K562 (cell line): ENCODE data around the gene PRKAR2B. TPM values are rescaled to one million over a fixed set of nuclear protein-coding genes. Genes with fewer than 3 reads are reported as not detected.

Experiments used
- ARID3B ChIP-seq: fragments of 250-450 bp; sonication (Bioruptor Pico); IDR thresholded peaks from 2 replicates; pipeline ENCODE4 v1.4.0; 2020; ENCODE audit warnings: borderline replicate concordance
- CBX3 ChIP-seq, 2 experiments: IDR thresholded peaks; 1 replicate in 1 of 2; 2 replicates in 1 of 2; pipeline ENCODE4 v1.6.1; 2012; ENCODE audit warnings: inconsistent platforms in 2 of 2, low read length in 2 of 2, borderline replicate concordance in 1 of 2, control low read depth in 1 of 2
- CTBP1 ChIP-seq: fragments of 450-650 bp; IDR thresholded peaks from 2 replicates; pipeline ENCODE4 v1.6.1; 2016; ENCODE audit warnings: borderline replicate concordance
- ELF4 ChIP-seq: fragments of 450-650 bp; formaldehyde crosslinking; IDR thresholded peaks from 2 replicates; pipeline ENCODE4 v1.4.0; 2022; ENCODE audit warnings: missing genetic modification characterization
- FOXM1 ChIP-seq, 2 experiments: fragments of 450-650 bp in 1 of 2; sonication (generic) in 1 of 2; formaldehyde crosslinking in 1 of 2; IDR thresholded peaks; 2 replicates each; pipeline versions ENCODE4 v1.6.1 to v1.9.0; 2017 to 2022; ENCODE audit warnings: low read depth in 2 of 2, mild to moderate bottlenecking in 2 of 2, missing genetic modification reagents in 1 of 2, moderate library complexity in 1 of 2
- FOXP1 ChIP-seq: sonication (generic); formaldehyde crosslinking; IDR thresholded peaks from 2 replicates; pipeline ENCODE4 v1.8.0; 2022; ENCODE audit warnings: mild to moderate bottlenecking, missing genetic modification reagents
- HDAC3 ChIP-seq: fragments of 450-650 bp; IDR thresholded peaks from 2 replicates; pipeline ENCODE4 v1.6.1; 2018; ENCODE audit warnings: borderline replicate concordance, mild to moderate bottlenecking, moderate library complexity; ENCODE audit not compliant: partially characterized antibody
- HLTF ChIP-seq: fragments of 450-650 bp; IDR thresholded peaks from 2 replicates; pipeline ENCODE4 v1.6.1; 2016
- HOXB6 ChIP-seq: fragments of 250-450 bp; sonication (Bioruptor Pico); IDR thresholded peaks from 2 replicates; pipeline ENCODE4 v1.5.1; 2022; ENCODE audit warnings: mild to moderate bottlenecking, borderline replicate concordance
- KLF13 ChIP-seq: fragments of 450-650 bp; IDR thresholded peaks from 2 replicates; pipeline ENCODE4 v1.6.1; 2016; ENCODE audit warnings: missing genetic modification characterization, low read depth, mild to moderate bottlenecking, missing compliant biosample characterization, moderate library complexity, borderline replicate concordance
- LCOR ChIP-seq: sonication (generic); formaldehyde crosslinking; IDR thresholded peaks from 2 replicates; pipeline ENCODE4 v1.8.0; 2022; ENCODE audit warnings: mild to moderate bottlenecking, missing genetic modification reagents
- MXD1 ChIP-seq: fragments of 250-450 bp; sonication (Bioruptor Pico); IDR thresholded peaks from 2 replicates; pipeline ENCODE4 v1.8.0; 2021; ENCODE audit warnings: borderline replicate concordance, mild to moderate bottlenecking, moderate library complexity; ENCODE audit not compliant: poor library complexity, severe bottlenecking
- RUNX1 ChIP-seq: sonication (generic); IDR thresholded peaks from 2 replicates; pipeline ENCODE4 v1.6.1; 2016; ENCODE audit warnings: antibody characterized with exemption, low read depth
- SMARCA4 ChIP-seq: fragments of 450-650 bp; IDR thresholded peaks from 2 replicates; pipeline ENCODE4 v1.6.1; 2016
- SRSF9 ChIP-seq: fragments of 200-400 bp; formaldehyde crosslinking; IDR thresholded peaks from 2 replicates; pipeline ENCODE4 v1.6.1; 2017; ENCODE audit warnings: low read depth, low read length, borderline replicate concordance
- ZBTB7A ChIP-seq: IDR thresholded peaks from 2 replicates; pipeline ENCODE4 v1.6.1; 2011; ENCODE audit warnings: low read depth, mild to moderate bottlenecking, low read length, moderate library complexity, borderline replicate concordance; ENCODE audit not compliant: control insufficient read depth
- ZHX1 ChIP-seq: fragments of 150-350 bp; conservative IDR thresholded peaks from 2 replicates; pipeline ENCODE4 v1.6.1; 2014; ENCODE audit warnings: low read length
- ZNF184 ChIP-seq: sonication (generic); formaldehyde crosslinking; IDR thresholded peaks from 2 replicates; pipeline ENCODE4 v1.5.0; 2020; ENCODE audit warnings: missing genetic modification reagents
- ZNF217 ChIP-seq: sonication (generic); formaldehyde crosslinking; IDR thresholded peaks from 2 replicates; pipeline ENCODE4 v1.8.0; 2022; ENCODE audit warnings: mild to moderate bottlenecking, missing genetic modification reagents
- ZNF311 ChIP-seq: fragments of 250-450 bp; sonication (Bioruptor Pico); IDR thresholded peaks from 2 replicates; pipeline ENCODE4 v1.4.0; 2020; ENCODE audit warnings: mild to moderate bottlenecking, moderate library complexity
- ZNF316 ChIP-seq: fragments of 450-650 bp; IDR thresholded peaks from 2 replicates; pipeline ENCODE4 v1.6.1; 2016
- ZNF511 ChIP-seq: sonication (generic); formaldehyde crosslinking; IDR thresholded peaks from 2 replicates; pipeline ENCODE4 v1.8.0; 2022; ENCODE audit warnings: mild to moderate bottlenecking, missing genetic modification reagents
- polyA plus RNA-seq, 8 experiments: library from polyadenylated mRNA; depleted of rRNA in 4 of 8; stranded (reverse) in 5 of 8; unstranded in 3 of 8; fragments of >200 nt; fragmentation: Nextera tagmentation in 2 of 8; fragmentation: Illumina TruSeq in 1 of 8; extraction: Ambion mirVana in 2 of 8; extraction: Trizol in 1 of 8; gene quantifications; 2 replicates each; pipeline versions ENCODE4 v1.2.1 to v1.2.3, GENCODE V29; 2011 to 2014; ENCODE audit warnings: inconsistent platforms in 1 of 8, missing spikeins in 1 of 8
- total RNA-seq, 7 experiments: library from RNA; depleted of rRNA in 6 of 7; stranded (reverse); fragments of >200 nt in 6 of 7; fragmentation: Illumina TruSeq in 2 of 7; extraction: Trizol in 2 of 7; gene quantifications; 2 replicates each; pipeline versions ENCODE4 v1.2.1 to v1.2.3, GENCODE V29; 2011 to 2021; ENCODE audit warnings: low replicate concordance in 1 of 7

Gene PRKAR2B
- total and polyA plus RNA-seq, 9 of the 15 experiments (the other 6 are each of a cell fraction or from before 2014, with no cell fraction given), result 59.0 to 173 (median 129) TPM

GRCh38 chr7:107109955-107110354 is 65.5 kb downstream of the PRKAR2B start (continued):
- no peak for TF ChIP-seq ZHX1
- no peak for TF ChIP-seq ZNF217 (CRISPR knock-in tag)
- TF ChIP-seq ZNF511 (CRISPR knock-in tag), result peak; percentile 89; the same call in 1 of the 2 replicates
- TF ChIP-seq RUNX1, result no peak
- TF ChIP-seq ZNF184 (CRISPR knock-in tag), result no peak
- peak; percentile 63 for TF ChIP-seq SMARCA4
- no peak for TF ChIP-seq SRSF9
- peak; percentile 64 for TF ChIP-seq ZNF316
- peak; percentile 23; the same call in 1 of the 2 replicates for TF ChIP-seq ELF4 (CRISPR knock-in tag)
- 0 out of 2 replicates have a peak, but pooled peaks have one; percentile 29 for TF ChIP-seq KLF13
- TF ChIP-seq FOXP1 (CRISPR knock-in tag), result peak; percentile 89; the same call in 1 of the 2 replicates
- TF ChIP-seq CTBP1, result peak; percentile 24; the same call in 1 of the 2 replicates
- TF ChIP-seq ARID3B, result no peak
- TF ChIP-seq HDAC3, result no peak
- peak; percentile 42 for TF ChIP-seq MXD1 (CRISPR knock-in tag)
- no peak for TF ChIP-seq ZNF311 (CRISPR knock-in tag)
- TF ChIP-seq LCOR (CRISPR knock-in tag), result peak; percentile 63; the same call in 1 of the 2 replicates
- peak in 1 of 2 experiments; percentile 83; a peak in 1 of 3 replicates for TF ChIP-seq CBX3 (IDR thresholded peaks at IDR 0.05; ENCODE audit: borderline replicate concordance in 1 of 2, low read length in 2 of 2)
- TF ChIP-seq HLTF, result 0 out of 2 replicates have a peak, but pooled peaks have one; percentile 35
- TF ChIP-seq HOXB6 (CRISPR knock-in tag), result no peak
- TF ChIP-seq ZBTB7A, result no peak
- TF ChIP-seq FOXM1 (IDR thresholded peaks at IDR 0.05; ENCODE audit: low read depth), result no peak
- TF ChIP-seq FOXM1 (CRISPR knock-in tag; IDR thresholded peaks at IDR 0.05; ENCODE audit: low read depth), result no peak
